GM19372 (cell line): ENCODE measurements around the gene RMI2.

Experiments used
- ATAC-seq: cut with Tn5 transposase; IDR thresholded peaks from one replicate; pipeline ENCODE4 v1.9.1; 2021; ENCODE audit warnings: mild to moderate bottlenecking, low read depth, moderate library complexity; ENCODE audit not compliant: unreplicated experiment

Gene RMI2

GRCh38 chr16:11327277-11328171 is 17.7 kb upstream of the RMI2 start:
- no peak for ATAC-seq

GRCh38 chr16:11328172-11329070 is 16.8 kb upstream of the RMI2 start:
- peak; percentile 73 for ATAC-seq

- peak; percentile 7 for ATAC-seq
Observed at GRCh38 chr16:11329071-11329491, 16.2 kb upstream of the RMI2 start.

GRCh38 chr16:11329891-11330290 is 15.4 kb upstream of the RMI2 start:
- no peak for ATAC-seq

- no peak for ATAC-seq
Observed at GRCh38 chr16:11330526-11331237, 14.6 kb upstream of the RMI2 start.

GRCh38 chr16:11331967-11332366 is 13.3 kb upstream of the RMI2 start:
- ATAC-seq, result no peak

- ATAC-seq, result no peak
Observed at GRCh38 chr16:11333010-11333409, 12.2 kb upstream of the RMI2 start.

GRCh38 chr16:11333702-11334101 is 11.6 kb upstream of the RMI2 start:
- ATAC-seq, result no peak

GRCh38 chr16:11334831-11335404 is 10.3 kb upstream of the RMI2 start:
- no peak for ATAC-seq

GRCh38 chr16:11339075-11339474 is 6.2 kb upstream of the RMI2 start:
- no peak for ATAC-seq

- ATAC-seq, result no peak
Observed at GRCh38 chr16:11340710-11341109, 4.5 kb upstream of the RMI2 start.

GRCh38 chr16:11341371-11341770 is 3.9 kb upstream of the RMI2 start:
- no peak for ATAC-seq

GRCh38 chr16:11342021-11342855 is 3.0 kb upstream of the RMI2 start:
- ATAC-seq, result no peak

- ATAC-seq, result no peak
Observed at GRCh38 chr16:11346700-11347319, 1.6 kb downstream of the RMI2 start.

GRCh38 chr16:11347831-11348230 is 2.6 kb downstream of the RMI2 start:
- ATAC-seq, result no peak

GRCh38 chr16:11348737-11349598 is 3.7 kb downstream of the RMI2 start:
- ATAC-seq, result no peak

GRCh38 chr16:11349599-11350276 is 4.5 kb downstream of the RMI2 start:
- no peak for ATAC-seq

- no peak for ATAC-seq
Observed at GRCh38 chr16:11350519-11350918, 5.3 kb downstream of the RMI2 start.
